GM19025 (cell line): ENCODE measurements around the gene LRRC4C.

Experiments used
- ATAC-seq: cut with Tn5 transposase; IDR thresholded peaks from one replicate; pipeline ENCODE4 v1.9.1; 2021; ENCODE audit warnings: mild to moderate bottlenecking, low read depth, moderate library complexity; ENCODE audit not compliant: unreplicated experiment

LRRC4C gene

GRCh38 chr11:41281131-41281742 is 178.2 kb downstream of the LRRC4C start:
- ATAC-seq = no peak

- ATAC-seq = no peak
These were observed 184.6 kb downstream of the LRRC4C start for GRCh38 chr11:41274831-41275230.

- no peak for ATAC-seq
These were observed 185.5 kb downstream of the LRRC4C start for GRCh38 chr11:41273908-41274307.

- no peak for ATAC-seq
These were observed 192.0 kb downstream of the LRRC4C start for GRCh38 chr11:41267451-41267850.

- no peak for ATAC-seq
These were observed 203.4 kb downstream of the LRRC4C start for GRCh38 chr11:41256041-41256440.

GRCh38 chr11:41254966-41255365 is 204.5 kb downstream of the LRRC4C start:
- ATAC-seq = no peak

- ATAC-seq = no peak
These were observed 209.0 kb downstream of the LRRC4C start for GRCh38 chr11:41250408-41250935.

GRCh38 chr11:41247621-41248020 is 211.8 kb downstream of the LRRC4C start:
- no peak for ATAC-seq

GRCh38 chr11:41246399-41246745 is 213.1 kb downstream of the LRRC4C start:
- no peak for ATAC-seq

- no peak for ATAC-seq
These were observed 213.6 kb downstream of the LRRC4C start for GRCh38 chr11:41245704-41246398.

- ATAC-seq = no peak
These were observed 214.3 kb downstream of the LRRC4C start for GRCh38 chr11:41245184-41245583.

- no peak for ATAC-seq
These were observed 222.1 kb downstream of the LRRC4C start for GRCh38 chr11:41237382-41237781.

- ATAC-seq = no peak
These were observed 223.8 kb downstream of the LRRC4C start for GRCh38 chr11:41235668-41236067.

- ATAC-seq = no peak
These were observed 233.4 kb downstream of the LRRC4C start for GRCh38 chr11:41225856-41226633.

- no peak for ATAC-seq
These were observed 237.2 kb downstream of the LRRC4C start for GRCh38 chr11:41222236-41222635.

GRCh38 chr11:41206388-41206787 is 253.1 kb downstream of the LRRC4C start:
- ATAC-seq = no peak

- ATAC-seq = no peak
These were observed 258.3 kb downstream of the LRRC4C start for GRCh38 chr11:41201156-41201555.

- ATAC-seq = no peak
These were observed 268.9 kb downstream of the LRRC4C start for GRCh38 chr11:41190437-41191082.

GRCh38 chr11:41189701-41190436 is 269.6 kb downstream of the LRRC4C start:
- ATAC-seq = no peak

- ATAC-seq = no peak
These were observed 281.7 kb downstream of the LRRC4C start for GRCh38 chr11:41177791-41178190.
